ENCODE results near the gene SMIM43.
"Not testable (repeated sequence)": the region's sequence is repeated elsewhere in the genome, so short reads cannot be mapped to it uniquely, and the experiment has no call there.

The SMIM43 gene

GRCh38 chr4:121778991-121779628 lies 14.1 kb upstream of the SMIM43 start:
- DNase-seq, result no peak

GRCh38 chr4:121777625-121778024 lies 12.7 kb upstream of the SMIM43 start:
- DNase-seq, result no peak

GRCh38 chr4:121776610-121777401 lies 11.8 kb upstream of the SMIM43 start:
- no peak for DNase-seq

- no peak for DNase-seq
Measured at GRCh38 chr4:121773883-121774282, 8.9 kb upstream of the SMIM43 start.

- DNase-seq, result no peak
Measured at GRCh38 chr4:121771869-121772268, 6.9 kb upstream of the SMIM43 start.

GRCh38 chr4:121769341-121769740 lies 4.4 kb upstream of the SMIM43 start:
- DNase-seq, result no peak

GRCh38 chr4:121767166-121767565 lies 2.2 kb upstream of the SMIM43 start:
- DNase-seq, result no peak

- DNase-seq, result no peak
Measured at GRCh38 chr4:121765971-121766538, 1.1 kb upstream of the SMIM43 start.

- no peak for DNase-seq
Measured at GRCh38 chr4:121765368-121765705, 373 bp upstream of the SMIM43 start.

GRCh38 chr4:121764303-121764701 lies 662 bp downstream of the SMIM43 start:
- DNase-seq, result no peak

- DNase-seq, result no peak
Measured at GRCh38 chr4:121760205-121760604, 4.8 kb downstream of the SMIM43 start.

- DNase-seq, result no peak
Measured at GRCh38 chr4:121758925-121759568, 5.9 kb downstream of the SMIM43 start.

GRCh38 chr4:121752142-121752541 lies 12.8 kb downstream of the SMIM43 start:
- DNase-seq, result not testable (repeated sequence)

GRCh38 chr4:121749225-121749624 lies 15.7 kb downstream of the SMIM43 start:
- no peak for DNase-seq

GRCh38 chr4:121742794-121743193 lies 22.2 kb downstream of the SMIM43 start:
- DNase-seq, result no peak

GRCh38 chr4:121741751-121742150 lies 23.2 kb downstream of the SMIM43 start:
- DNase-seq, result no peak

- DNase-seq, result no peak
Measured at GRCh38 chr4:121740796-121741409, 24.1 kb downstream of the SMIM43 start.

GRCh38 chr4:121739575-121739974 lies 25.4 kb downstream of the SMIM43 start:
- DNase-seq, result no peak

- no peak for DNase-seq
Measured at GRCh38 chr4:121738780-121739535, 26.0 kb downstream of the SMIM43 start.

GRCh38 chr4:121737846-121738554 lies 27.0 kb downstream of the SMIM43 start:
- DNase-seq, result no peak

- DNase-seq, result no peak
Measured at GRCh38 chr4:121736735-121737351, 28.1 kb downstream of the SMIM43 start.
